Measurements from ENCODE around the gene RAET1E.
A peak's percentile ranks its signal among the peaks of the same experiment; 100 is the strongest.
"Not testable (repeated sequence)": the region's sequence is repeated elsewhere in the genome, so short reads cannot be mapped to it uniquely, and the experiment has no call there.

The RAET1E gene

GRCh38 chr6:149925974-149926777 is 28.3 kb upstream of the RAET1E start:
- DNase-seq: peak; percentile 76

GRCh38 chr6:149925253-149925973 is 27.5 kb upstream of the RAET1E start:
- DNase-seq: no peak

- DNase-seq: no peak
Observed at GRCh38 chr6:149924933-149925252, 27.0 kb upstream of the RAET1E start.

GRCh38 chr6:149924206-149924932 is 26.5 kb upstream of the RAET1E start:
- DNase-seq: no peak

- no peak for DNase-seq
Observed at GRCh38 chr6:149923327-149923986, 25.5 kb upstream of the RAET1E start.

- DNase-seq: peak; percentile 53
Observed at GRCh38 chr6:149922642-149923326, 24.9 kb upstream of the RAET1E start, which contains the start of gene RAET1G. Gene RAET1G (minus strand): TSS chr6:149923121. CDS start chr6:149923010, 111 bp downstream.

GRCh38 chr6:149922091-149922490 is 24.2 kb upstream of the RAET1E start:
- not testable (repeated sequence) for DNase-seq

- no peak for DNase-seq
Observed at GRCh38 chr6:149921361-149921760, 23.4 kb upstream of the RAET1E start.

- no peak for DNase-seq
Observed at GRCh38 chr6:149919834-149920225, 21.9 kb upstream of the RAET1E start.

GRCh38 chr6:149919126-149919833 is 21.4 kb upstream of the RAET1E start:
- DNase-seq: not testable (repeated sequence)

- DNase-seq: no peak
Observed at GRCh38 chr6:149918151-149918905, 20.4 kb upstream of the RAET1E start.

- DNase-seq: no peak
Observed at GRCh38 chr6:149917679-149918078, 19.8 kb upstream of the RAET1E start.

- no peak for DNase-seq
Observed at GRCh38 chr6:149915970-149916865, 18.3 kb upstream of the RAET1E start.

GRCh38 chr6:149913540-149914240 is 15.8 kb upstream of the RAET1E start:
- no peak for DNase-seq

- no peak for DNase-seq
Observed at GRCh38 chr6:149913085-149913484, 15.2 kb upstream of the RAET1E start.

- not testable (repeated sequence) for DNase-seq
Observed at GRCh38 chr6:149912680-149913079, 14.8 kb upstream of the RAET1E start.

- DNase-seq: no peak
Observed at GRCh38 chr6:149910721-149911151, 12.8 kb upstream of the RAET1E start.

GRCh38 chr6:149909701-149910470 is 12.0 kb upstream of the RAET1E start:
- no peak for DNase-seq

Measured in NCI-H774 (cell line).